Measurements from ENCODE around the gene ITGA3. TPM values are rescaled to one million over a fixed set of nuclear protein-coding genes. Genes with fewer than 3 reads are reported as not detected.
A peak's percentile ranks its signal among the peaks of the same experiment; 100 is the strongest.

The ITGA3 gene
- total and polyA plus RNA-seq, 12 donors: 12.5 to 44.2 (median 23.1) TPM

GRCh38 chr17:50026837-50027171 lies 29.1 kb upstream of the ITGA3 start:
- 0 to 1% methylated on average over 6 of the region's 6 CpGs for WGBS, 2 donors
- ATAC-seq (peak; percentile 75 to 89 (median 82)), DNase-seq (peak; percentile 79 to 87)
- H3K27me3 ChIP-seq: peaks cover 0 to 20% (median 6%) of the 10 kb centered on the region in 7 donors
- no peak overlapping the region for H3K27ac ChIP-seq
- H3K36me3 ChIP-seq: no peaks in the 10 kb centered on the region
- H3K4me1 ChIP-seq: peaks cover 5 to 34% (median 18%) of the 10 kb centered on the region in 9 donors
- H3K4me3 ChIP-seq: peak overlapping the region in 5 of 10 donors; percentile 13 to 37 (median 28)
- TF ChIP-seq CTCF (IDR thresholded peaks at IDR 0.05): peak; percentile 89 to 98 (median 94)
- intact Hi-C loops (cut with DNase I): loop anchor here in 8 of 10 donors (1.0 to 10.0 kb wide), 7 partner anchors 29 to 270 kb away; partner anchors contain the start of gene ITGA3 (in 2 of the 8)
- no peaks in the 10 kb centered on the region for H3K9me3 ChIP-seq

GRCh38 chr17:50027172-50027880 lies 28.6 kb upstream of the ITGA3 start:
- intact Hi-C loops (cut with DNase I): loop anchor here in 8 of 10 donors (1.0 to 10.0 kb wide), 7 partner anchors 29 to 270 kb away; partner anchors contain the start of gene ITGA3 (in 2 of the 8)
- peak in 3 of 9 donors; percentile 9 to 42 (median 28) for TF ChIP-seq CTCF (IDR thresholded peaks at IDR 0.05)
- no peaks in the 10 kb centered on the region for H3K9me3 ChIP-seq
- 8 to 9% methylated on average over 27 of the region's 27 CpGs for WGBS, 2 donors
- peak overlapping the region in 1 of 10 donors; percentile 36 for H3K27ac ChIP-seq
- H3K27me3 ChIP-seq: peaks cover 0 to 20% (median 6%) of the 10 kb centered on the region in 7 donors
- H3K4me1 ChIP-seq: peaks cover 5 to 30% (median 18%) of the 10 kb centered on the region in 9 donors
- ATAC-seq (peak; percentile 48 to 80 (median 69)), DNase-seq (peak; percentile 48 to 65)
- no peaks in the 10 kb centered on the region for H3K36me3 ChIP-seq
- H3K4me3 ChIP-seq: peak overlapping the region in 5 of 10 donors; percentile 13 to 37 (median 28)

- TF ChIP-seq CTCF (IDR thresholded peaks at IDR 0.05): no peak
- peak in 4 of 8 donors; percentile 3 to 24 (median 8) for ATAC-seq
These were observed 27.8 kb upstream of the ITGA3 start for GRCh38 chr17:50027881-50028735.

GRCh38 chr17:50028736-50029120 lies 27.2 kb upstream of the ITGA3 start:
- ATAC-seq (no peak), DNase-seq (no peak)
- H3K4me3 ChIP-seq: no peak overlapping the region
- 84 to 91% methylated on average over 6 of the region's 6 CpGs for WGBS, 2 donors
- no peaks in the 10 kb centered on the region for H3K9me3 ChIP-seq
- no peak overlapping the region for H3K27ac ChIP-seq
- intact Hi-C loops (cut with DNase I): loop anchor here in 6 of 10 donors (1.0 to 10.0 kb wide), 4 partner anchors 58 to 269 kb away; no protein-coding TSS in a partner anchor
- peaks cover 5 to 18% (median 11%) of the 10 kb centered on the region in 9 donors for H3K4me1 ChIP-seq
- H3K36me3 ChIP-seq: no peaks in the 10 kb centered on the region
- H3K27me3 ChIP-seq: peaks cover 0 to 20% (median 6%) of the 10 kb centered on the region in 7 donors
- no peak for TF ChIP-seq CTCF (IDR thresholded peaks at IDR 0.05)

More at GRCh38 chr17:50027881-50028735, 27.8 kb upstream of the ITGA3 start:
- 52 to 53% methylated on average over 20 of the region's 20 CpGs for whole genome bisulfite sequencing, 2 donors
- Histone ChIP-seq H3K9me3 (no peaks in the 10 kb centered on the region), H3K27ac (no peak overlapping the region), H3K4me3 (peak overlapping the region in 1 of 10 donors; percentile 33), H3K36me3 (no peaks in the 10 kb centered on the region), H3K4me1 (peaks cover 5 to 23% (median 12%) of the 10 kb centered on the region in 9 donors), H3K27me3 (peaks cover 0 to 20% (median 6%) of the 10 kb centered on the region in 7 donors)
- intact Hi-C loops (cut with DNase I): loop anchor here (1.0 to 10.0 kb wide), 7 partner anchors 28 to 269 kb away; partner anchors contain the start of gene ITGA3 (in 2 of the 10)
- no peak for DNase-seq

All from heart right ventricle (tissue), 16 donors.